GM23338 (cell line): ENCODE results near the gene UBE2I. TPM values are rescaled to one million over a fixed set of nuclear protein-coding genes. Genes with fewer than 3 reads are reported as not detected.
A peak's percentile ranks its signal among the peaks of the same experiment; 100 is the strongest.

ENCODE experiments used
- ATAC-seq: fragments of 200-7000 bp; cut with Tn5 transposase; 3 replicates; pipeline ENCODE4 v1.9.1; 2020
- DNase-seq: peaks from one replicate; pipeline ENCODE4 v3.0.0-alpha.2; 2015; ENCODE audit warnings: low spot score
- H2AFZ ChIP-seq: fragments of 200-600 bp; sonication (generic); 2 replicates; pipeline ENCODE4 v1.8.0; 2016; ENCODE audit warnings: antibody characterized with exemption, mild to moderate bottlenecking, moderate library complexity
- H3F3A ChIP-seq: fragments of 200-600 bp; sonication (generic); replicated peaks from 2 replicates; pipeline ENCODE4 v1.8.0; 2017; ENCODE audit warnings: antibody characterized with exemption, mixed run types, low read depth
- H3K27ac ChIP-seq: fragments of 200-600 bp; sonication (generic); 2 replicates; pipeline ENCODE4 v1.6.1; 2016; ENCODE audit warnings: low read depth
- H3K27me3 ChIP-seq: fragments of 200-600 bp; sonication (generic); 2 replicates; pipeline ENCODE4 v1.8.0; 2016; ENCODE audit warnings: mild to moderate bottlenecking, mixed run types, moderate library complexity; ENCODE audit not compliant: insufficient read depth
- H3K36me3 ChIP-seq: fragments of 200-600 bp; sonication (generic); 2 replicates; pipeline ENCODE4 v1.8.0; 2016; ENCODE audit warnings: mild to moderate bottlenecking; ENCODE audit not compliant: insufficient read depth
- H3K4me1 ChIP-seq: fragments of 200-600 bp; sonication (generic); 2 replicates; pipeline ENCODE4 v1.8.0; 2016; ENCODE audit warnings: mild to moderate bottlenecking, moderate library complexity; ENCODE audit not compliant: insufficient read depth
- H3K4me2 ChIP-seq: fragments of 200-600 bp; sonication (generic); 2 replicates; pipeline ENCODE4 v1.7.1; 2017; ENCODE audit warnings: mixed run types
- H3K4me3 ChIP-seq: fragments of 200-600 bp; sonication (generic); 2 replicates; pipeline ENCODE4 v1.6.1; 2016; ENCODE audit warnings: mixed run types
- H3K79me2 ChIP-seq: fragments of 200-600 bp; sonication (generic); replicated peaks from 2 replicates; pipeline ENCODE4 v1.8.0; 2017; ENCODE audit warnings: mild to moderate bottlenecking; ENCODE audit not compliant: insufficient read depth
- H3K9me2 ChIP-seq: fragments of 200-600 bp; sonication (generic); 2 replicates; pipeline ENCODE4 v1.8.0; 2017; ENCODE audit not compliant: insufficient read depth
- H4K20me1 ChIP-seq: fragments of 200-600 bp; sonication (generic); replicated peaks from 2 replicates; pipeline ENCODE4 v1.8.0; 2017; ENCODE audit warnings: mild to moderate bottlenecking; ENCODE audit not compliant: insufficient read depth
- H3K27ac Mint-ChIP-seq: 2 replicates; pipeline ENCODE4 v1.8.0; 2020; ENCODE audit warnings: inconsistent platforms, mild to moderate bottlenecking, moderate library complexity, mixed read lengths
- H3K27me3 Mint-ChIP-seq: 3 replicates; pipeline ENCODE4 v1.8.0; 2022; ENCODE audit warnings: low read depth, mild to moderate bottlenecking, moderate library complexity, mixed read lengths, inconsistent platforms; ENCODE audit not compliant: insufficient read depth, poor library complexity
- H3K36me3 Mint-ChIP-seq: 3 replicates; pipeline ENCODE4 v1.8.0; 2021; ENCODE audit warnings: low read depth, mild to moderate bottlenecking, inconsistent platforms, moderate library complexity, mixed read lengths
- H3K4me1 Mint-ChIP-seq: 3 replicates; pipeline ENCODE4 v1.8.0; 2020; ENCODE audit warnings: mild to moderate bottlenecking, inconsistent platforms, mixed read lengths
- H3K4me3 Mint-ChIP-seq: 3 replicates; pipeline ENCODE4 v1.8.0; 2021; ENCODE audit warnings: moderate library complexity, mild to moderate bottlenecking, inconsistent platforms, mixed read lengths
- H3K9me3 Mint-ChIP-seq: 3 replicates; pipeline ENCODE4 v1.8.0; 2020; ENCODE audit warnings: moderate library complexity, mild to moderate bottlenecking, inconsistent platforms, mixed read lengths
- CREB1 ChIP-seq: fragments of 250-450 bp; sonication (Bioruptor Pico); IDR thresholded peaks from 2 replicates; pipeline ENCODE4 v1.5.0; 2020; ENCODE audit warnings: low read depth, mild to moderate bottlenecking, moderate library complexity
- EZH2 ChIP-seq: fragments of 200-600 bp; sonication (generic); IDR thresholded peaks from one replicate; pipeline ENCODE4 v1.8.0; 2017; ENCODE audit warnings: antibody characterized with exemption, mild to moderate bottlenecking, low read depth; ENCODE audit not compliant: unreplicated experiment
- EZH2phosphoT487 ChIP-seq: fragments of 200-600 bp; sonication (generic); IDR thresholded peaks from one replicate; pipeline ENCODE4 v1.8.1; 2018; ENCODE audit warnings: antibody characterized with exemption; ENCODE audit not compliant: unreplicated experiment
- JUNB ChIP-seq: IDR thresholded peaks from one replicate; pipeline ENCODE4 v1.6.1; 2016; ENCODE audit warnings: antibody characterized with exemption; ENCODE audit not compliant: unreplicated experiment
- NANOG ChIP-seq: IDR thresholded peaks from 2 replicates; pipeline ENCODE4 v1.6.1; 2016; ENCODE audit warnings: antibody characterized with exemption, borderline replicate concordance
- POLR2AphosphoS5 ChIP-seq: IDR thresholded peaks from 2 replicates; pipeline ENCODE4 v1.6.1; 2016; ENCODE audit warnings: antibody characterized with exemption, low read depth
- STAT1 ChIP-seq: IDR thresholded peaks from one replicate; pipeline ENCODE4 v1.6.1; 2016; ENCODE audit warnings: antibody characterized with exemption; ENCODE audit not compliant: unreplicated experiment
- ZNF114 ChIP-seq: fragments of 250-450 bp; sonication (Bioruptor Pico); IDR thresholded peaks from 2 replicates; pipeline ENCODE4 v1.5.0; 2020; ENCODE audit warnings: mild to moderate bottlenecking, moderate library complexity
- ZNF331 ChIP-seq: fragments of 250-450 bp; sonication (Bioruptor Pico); IDR thresholded peaks from 2 replicates; pipeline ENCODE4 v1.5.0; 2020; ENCODE audit warnings: low read depth, mild to moderate bottlenecking, moderate library complexity
- ZNF462 ChIP-seq: fragments of 250-450 bp; sonication (Bioruptor Pico); IDR thresholded peaks from 2 replicates; pipeline ENCODE4 v1.5.0; 2020; ENCODE audit warnings: mild to moderate bottlenecking, moderate library complexity
- polyA plus RNA-seq: library from polyadenylated mRNA; unstranded; fragments of >200 nt; fragmentation: Nextera tagmentation; extraction: Ambion mirVana; gene quantifications from 2 replicates; pipeline ENCODE4 v1.2.1, GENCODE V29; 2016
- total RNA-seq: library from RNA; depleted of rRNA; stranded (reverse); fragments of >200 nt; shearing (Covaris generic); gene quantifications from 2 replicates; pipeline ENCODE4 v1.2.3, GENCODE V29; 2014
- TF ChIP-seq, protein P1 (sequence below), 2 experiments: fragments of 200-600 bp in 1 of 2; sonication (generic) in 1 of 2; conservative IDR thresholded peaks; 2 replicates each; pipeline versions ENCODE4 v1.5.1 to v1.6.1; 2016 to 2017; ENCODE audit warnings: antibody characterized with exemption in 2 of 2, low read depth in 2 of 2, mild to moderate bottlenecking in 2 of 2, moderate library complexity in 1 of 2
- TF ChIP-seq, protein P2 (sequence below): IDR thresholded peaks from 2 replicates; pipeline ENCODE4 v1.6.1; 2016; ENCODE audit warnings: antibody characterized with exemption
- TF ChIP-seq, protein P3 (sequence below): IDR thresholded peaks from one replicate; pipeline ENCODE4 v1.6.1; 2018; ENCODE audit warnings: antibody characterized with exemption; ENCODE audit not compliant: unreplicated experiment

Gene UBE2I
- total and polyA plus RNA-seq, 2 experiments from 2014 or later: 116 to 220 TPM

- TF ChIP-seq ZNF114 (CRISPR knock-in tag) (no peak), EZH2 (no peak), CREB1 (CRISPR knock-in tag) (peak; percentile 52; the same call in 1 of the 2 replicates), EZH2phosphoT487 (no peak), ZNF462 (no peak), STAT1 (peak; percentile 57), JUNB (no peak), ZNF331 (CRISPR knock-in tag) (no peak), POLR2AphosphoS5 (no peak), NANOG (no peak)
- TF ChIP-seq, protein P1, sequence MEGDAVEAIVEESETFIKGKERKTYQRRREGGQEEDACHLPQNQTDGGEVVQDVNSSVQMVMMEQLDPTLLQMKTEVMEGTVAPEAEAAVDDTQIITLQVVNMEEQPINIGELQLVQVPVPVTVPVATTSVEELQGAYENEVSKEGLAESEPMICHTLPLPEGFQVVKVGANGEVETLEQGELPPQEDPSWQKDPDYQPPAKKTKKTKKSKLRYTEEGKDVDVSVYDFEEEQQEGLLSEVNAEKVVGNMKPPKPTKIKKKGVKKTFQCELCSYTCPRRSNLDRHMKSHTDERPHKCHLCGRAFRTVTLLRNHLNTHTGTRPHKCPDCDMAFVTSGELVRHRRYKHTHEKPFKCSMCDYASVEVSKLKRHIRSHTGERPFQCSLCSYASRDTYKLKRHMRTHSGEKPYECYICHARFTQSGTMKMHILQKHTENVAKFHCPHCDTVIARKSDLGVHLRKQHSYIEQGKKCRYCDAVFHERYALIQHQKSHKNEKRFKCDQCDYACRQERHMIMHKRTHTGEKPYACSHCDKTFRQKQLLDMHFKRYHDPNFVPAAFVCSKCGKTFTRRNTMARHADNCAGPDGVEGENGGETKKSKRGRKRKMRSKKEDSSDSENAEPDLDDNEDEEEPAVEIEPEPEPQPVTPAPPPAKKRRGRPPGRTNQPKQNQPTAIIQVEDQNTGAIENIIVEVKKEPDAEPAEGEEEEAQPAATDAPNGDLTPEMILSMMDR (conservative IDR thresholded peaks at IDR 0.05; ENCODE audit: low read depth in 2 of 2): no peak
- TF ChIP-seq, protein P2, sequence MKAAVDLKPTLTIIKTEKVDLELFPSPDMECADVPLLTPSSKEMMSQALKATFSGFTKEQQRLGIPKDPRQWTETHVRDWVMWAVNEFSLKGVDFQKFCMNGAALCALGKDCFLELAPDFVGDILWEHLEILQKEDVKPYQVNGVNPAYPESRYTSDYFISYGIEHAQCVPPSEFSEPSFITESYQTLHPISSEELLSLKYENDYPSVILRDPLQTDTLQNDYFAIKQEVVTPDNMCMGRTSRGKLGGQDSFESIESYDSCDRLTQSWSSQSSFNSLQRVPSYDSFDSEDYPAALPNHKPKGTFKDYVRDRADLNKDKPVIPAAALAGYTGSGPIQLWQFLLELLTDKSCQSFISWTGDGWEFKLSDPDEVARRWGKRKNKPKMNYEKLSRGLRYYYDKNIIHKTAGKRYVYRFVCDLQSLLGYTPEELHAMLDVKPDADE: no peak
- TF ChIP-seq, protein P3, sequence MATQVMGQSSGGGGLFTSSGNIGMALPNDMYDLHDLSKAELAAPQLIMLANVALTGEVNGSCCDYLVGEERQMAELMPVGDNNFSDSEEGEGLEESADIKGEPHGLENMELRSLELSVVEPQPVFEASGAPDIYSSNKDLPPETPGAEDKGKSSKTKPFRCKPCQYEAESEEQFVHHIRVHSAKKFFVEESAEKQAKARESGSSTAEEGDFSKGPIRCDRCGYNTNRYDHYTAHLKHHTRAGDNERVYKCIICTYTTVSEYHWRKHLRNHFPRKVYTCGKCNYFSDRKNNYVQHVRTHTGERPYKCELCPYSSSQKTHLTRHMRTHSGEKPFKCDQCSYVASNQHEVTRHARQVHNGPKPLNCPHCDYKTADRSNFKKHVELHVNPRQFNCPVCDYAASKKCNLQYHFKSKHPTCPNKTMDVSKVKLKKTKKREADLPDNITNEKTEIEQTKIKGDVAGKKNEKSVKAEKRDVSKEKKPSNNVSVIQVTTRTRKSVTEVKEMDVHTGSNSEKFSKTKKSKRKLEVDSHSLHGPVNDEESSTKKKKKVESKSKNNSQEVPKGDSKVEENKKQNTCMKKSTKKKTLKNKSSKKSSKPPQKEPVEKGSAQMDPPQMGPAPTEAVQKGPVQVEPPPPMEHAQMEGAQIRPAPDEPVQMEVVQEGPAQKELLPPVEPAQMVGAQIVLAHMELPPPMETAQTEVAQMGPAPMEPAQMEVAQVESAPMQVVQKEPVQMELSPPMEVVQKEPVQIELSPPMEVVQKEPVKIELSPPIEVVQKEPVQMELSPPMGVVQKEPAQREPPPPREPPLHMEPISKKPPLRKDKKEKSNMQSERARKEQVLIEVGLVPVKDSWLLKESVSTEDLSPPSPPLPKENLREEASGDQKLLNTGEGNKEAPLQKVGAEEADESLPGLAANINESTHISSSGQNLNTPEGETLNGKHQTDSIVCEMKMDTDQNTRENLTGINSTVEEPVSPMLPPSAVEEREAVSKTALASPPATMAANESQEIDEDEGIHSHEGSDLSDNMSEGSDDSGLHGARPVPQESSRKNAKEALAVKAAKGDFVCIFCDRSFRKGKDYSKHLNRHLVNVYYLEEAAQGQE: no peak
- no peak overlapping the region for H3K27ac ChIP-seq
- H4K20me1 ChIP-seq: no peaks in the 10 kb centered on the region; the same call in 1 of the 2 replicates
- Mint-ChIP-seq H3K27ac (no peak overlapping the region), H3K4me3 (peak overlapping the region; percentile 75), H3K27me3 (peaks cover 20% of the 10 kb centered on the region), H3K9me3 (no peaks in the 10 kb centered on the region), H3K36me3 (no peaks in the 10 kb centered on the region), H3K4me1 (peaks cover 6% of the 10 kb centered on the region; the same call in 2 of the 3 replicates)
- peak overlapping the region; percentile 88 for H3K4me2 ChIP-seq
- DNase-seq (peak; percentile 99), ATAC-seq (peak; percentile 96)
- no peaks in the 10 kb centered on the region for H3F3A ChIP-seq
- peak overlapping the region; percentile 51 for H3K4me3 ChIP-seq
- no peaks in the 10 kb centered on the region; the same call in 1 of the 2 replicates for H3K4me1 ChIP-seq
- H2AFZ ChIP-seq: no peak overlapping the region
- H3K36me3 ChIP-seq: no peaks in the 10 kb centered on the region
- H3K9me2 ChIP-seq: no peaks in the 10 kb centered on the region
- no peaks in the 10 kb centered on the region for H3K79me2 ChIP-seq
- H3K27me3 ChIP-seq: no peaks in the 10 kb centered on the region
Measured at GRCh38 chr16:1342526-1343427, 33.3 kb downstream of the UBE2I start.
